Hepatocyte (in vitro differentiated cells): Measurements from ENCODE around the gene PLGRKT. TPM values are rescaled to one million over a fixed set of nuclear protein-coding genes. Genes with fewer than 3 reads are reported as not detected.

ENCODE experiments used
- DNase-seq: peaks from one replicate; pipeline ENCODE4 v3.0.0-alpha.2; 2016; ENCODE audit warnings: low spot score
- H2AFZ ChIP-seq: fragments of 200-600 bp; sonication (generic); 2 replicates; pipeline ENCODE4 v1.6.0; 2016; ENCODE audit warnings: antibody characterized with exemption, mild to moderate bottlenecking
- H3K27ac ChIP-seq: fragments of 200-600 bp; sonication (generic); 2 replicates; pipeline ENCODE4 v1.5.1; 2016; ENCODE audit warnings: mild to moderate bottlenecking
- H3K27me3 ChIP-seq: fragments of 200-600 bp; sonication (generic); 2 replicates; pipeline ENCODE4 v1.6.1; 2016
- H3K36me3 ChIP-seq: fragments of 200-600 bp; sonication (generic); replicated peaks from 2 replicates; pipeline ENCODE4 v1.5.1; 2016; ENCODE audit warnings: low read depth; ENCODE audit not compliant: insufficient read depth
- H3K4me1 ChIP-seq: fragments of 200-600 bp; sonication (generic); 2 replicates; pipeline ENCODE4 v1.5.1; 2016; ENCODE audit warnings: mild to moderate bottlenecking, moderate library complexity; ENCODE audit not compliant: insufficient read depth
- H3K4me2 ChIP-seq: fragments of 200-600 bp; sonication (generic); 2 replicates; pipeline ENCODE4 v1.6.0; 2016
- H3K4me3 ChIP-seq: fragments of 200-600 bp; sonication (generic); 2 replicates; pipeline ENCODE4 v1.5.1; 2016; ENCODE audit warnings: mild to moderate bottlenecking
- H3K79me2 ChIP-seq: fragments of 200-600 bp; sonication (generic); 2 replicates; pipeline ENCODE4 v1.6.0; 2017; ENCODE audit warnings: mild to moderate bottlenecking
- H3K9me2 ChIP-seq: fragments of 200-600 bp; sonication (generic); replicated peaks from 2 replicates; pipeline ENCODE4 v1.6.0; 2017; ENCODE audit warnings: mild to moderate bottlenecking; ENCODE audit not compliant: insufficient read depth
- H3K9me3 ChIP-seq: fragments of 200-600 bp; sonication (generic); 2 replicates; pipeline ENCODE4 v1.5.1; 2016; ENCODE audit warnings: low read depth, mild to moderate bottlenecking
- H4K20me1 ChIP-seq: fragments of 200-600 bp; sonication (generic); 2 replicates; pipeline ENCODE4 v1.6.0; 2016; ENCODE audit warnings: mild to moderate bottlenecking; ENCODE audit not compliant: insufficient read depth, poor library complexity, severe bottlenecking
- EZH2 ChIP-seq: fragments of 200-600 bp; sonication (generic); IDR thresholded peaks from 2 replicates; pipeline ENCODE4 v1.6.1; 2016; ENCODE audit warnings: antibody characterized with exemption, mild to moderate bottlenecking, borderline replicate concordance
- EZH2phosphoT487 ChIP-seq: fragments of 200-600 bp; sonication (generic); IDR thresholded peaks from one replicate; pipeline ENCODE4 v1.6.1; 2018; ENCODE audit warnings: antibody characterized with exemption, mild to moderate bottlenecking, low read depth, moderate library complexity; ENCODE audit not compliant: unreplicated experiment, severe bottlenecking
- WGBS: methylation state at CpG from one replicate; pipeline ENCODE4 v1.1.6; 2016; ENCODE audit warnings: low lambda C conversion rate; ENCODE audit errors: missing lambda C conversion rate; 5-methylcytosine and 5-hydroxymethylcytosine counted together
- polyA plus RNA-seq: library from polyadenylated mRNA; unstranded; fragments of >200 nt; fragmentation: Nextera tagmentation; extraction: Ambion mirVana; gene quantifications from 2 replicates; pipeline ENCODE4 v1.2.1, GENCODE V29; 2016
- total RNA-seq: library from RNA; depleted of rRNA; stranded (reverse); fragments of >200 nt; gene quantifications from 2 replicates; pipeline ENCODE4 v1.2.3, GENCODE V29; 2014
- TF ChIP-seq, protein P1 (sequence below): fragments of 200-600 bp; sonication (generic); IDR thresholded peaks from 2 replicates; pipeline ENCODE4 v1.5.1; 2016; ENCODE audit warnings: antibody characterized with exemption, mild to moderate bottlenecking; ENCODE audit not compliant: poor library complexity

PLGRKT gene
- total and polyA plus RNA-seq, 2 experiments from 2014 or later: 13.6 to 18.0 TPM

DNA sequence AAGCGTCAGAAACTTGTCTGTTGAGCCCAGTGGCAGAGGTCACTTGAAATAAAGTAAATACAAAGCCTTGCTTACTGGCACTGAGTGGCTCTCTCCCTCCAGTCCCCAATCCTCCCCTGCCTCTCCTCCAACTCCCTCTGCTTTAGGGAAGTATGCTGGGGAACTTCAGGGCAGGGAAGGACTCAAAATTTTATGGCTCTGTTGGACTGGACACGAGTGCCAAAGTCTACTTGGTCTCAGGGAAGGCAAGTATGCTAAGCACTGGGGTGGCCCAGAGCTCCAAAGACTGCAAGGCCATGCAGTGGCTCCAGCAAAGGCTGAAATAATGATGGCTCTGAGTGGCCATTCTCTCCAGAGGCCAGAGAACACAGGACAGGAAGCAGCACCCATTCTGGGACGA is 9.6 kb downstream of the PLGRKT start:
- H3K9me3 ChIP-seq: no peaks in the 10 kb centered on the region
- TF ChIP-seq EZH2 (no peak), EZH2phosphoT487 (no peak)
- TF ChIP-seq, protein P1, sequence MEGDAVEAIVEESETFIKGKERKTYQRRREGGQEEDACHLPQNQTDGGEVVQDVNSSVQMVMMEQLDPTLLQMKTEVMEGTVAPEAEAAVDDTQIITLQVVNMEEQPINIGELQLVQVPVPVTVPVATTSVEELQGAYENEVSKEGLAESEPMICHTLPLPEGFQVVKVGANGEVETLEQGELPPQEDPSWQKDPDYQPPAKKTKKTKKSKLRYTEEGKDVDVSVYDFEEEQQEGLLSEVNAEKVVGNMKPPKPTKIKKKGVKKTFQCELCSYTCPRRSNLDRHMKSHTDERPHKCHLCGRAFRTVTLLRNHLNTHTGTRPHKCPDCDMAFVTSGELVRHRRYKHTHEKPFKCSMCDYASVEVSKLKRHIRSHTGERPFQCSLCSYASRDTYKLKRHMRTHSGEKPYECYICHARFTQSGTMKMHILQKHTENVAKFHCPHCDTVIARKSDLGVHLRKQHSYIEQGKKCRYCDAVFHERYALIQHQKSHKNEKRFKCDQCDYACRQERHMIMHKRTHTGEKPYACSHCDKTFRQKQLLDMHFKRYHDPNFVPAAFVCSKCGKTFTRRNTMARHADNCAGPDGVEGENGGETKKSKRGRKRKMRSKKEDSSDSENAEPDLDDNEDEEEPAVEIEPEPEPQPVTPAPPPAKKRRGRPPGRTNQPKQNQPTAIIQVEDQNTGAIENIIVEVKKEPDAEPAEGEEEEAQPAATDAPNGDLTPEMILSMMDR: no peak
- no peaks in the 10 kb centered on the region for H3K9me2 ChIP-seq
- DNase-seq: no peak
- no peaks in the 10 kb centered on the region for H3K4me1 ChIP-seq
- no peaks in the 10 kb centered on the region for H4K20me1 ChIP-seq
- no peak overlapping the region for H3K27ac ChIP-seq
- WGBS: 88% methylated on average over 3 of the region's 3 CpGs
- no peaks in the 10 kb centered on the region for H3K79me2 ChIP-seq
- H2AFZ ChIP-seq: no peak overlapping the region
- no peaks in the 10 kb centered on the region for H3K36me3 ChIP-seq
- no peaks in the 10 kb centered on the region for H3K27me3 ChIP-seq
- no peak overlapping the region for H3K4me3 ChIP-seq
- no peak overlapping the region for H3K4me2 ChIP-seq

GRCh38 chr9:5427005-5427404 is 10.7 kb downstream of the PLGRKT start:
- no peak for TF ChIP-seq EZH2phosphoT487
- no peak for TF ChIP-seq EZH2
- TF ChIP-seq, protein P1: no peak
- DNase-seq: no peak
- H3K9me3 ChIP-seq: no peaks in the 10 kb centered on the region
- H3K79me2 ChIP-seq: no peaks in the 10 kb centered on the region
- no peaks in the 10 kb centered on the region for H3K27me3 ChIP-seq
- no peaks in the 10 kb centered on the region for H4K20me1 ChIP-seq
- no peak overlapping the region for H2AFZ ChIP-seq
- H3K9me2 ChIP-seq: no peaks in the 10 kb centered on the region
- H3K4me2 ChIP-seq: no peak overlapping the region
- no peaks in the 10 kb centered on the region for H3K36me3 ChIP-seq
- no peak overlapping the region for H3K27ac ChIP-seq
- H3K4me3 ChIP-seq: no peak overlapping the region
- H3K4me1 ChIP-seq: no peaks in the 10 kb centered on the region

GRCh38 chr9:5425006-5425628 is 12.6 kb downstream of the PLGRKT start:
- Histone ChIP-seq H2AFZ (no peak overlapping the region), H3K9me3 (no peaks in the 10 kb centered on the region), H3K9me2 (no peaks in the 10 kb centered on the region), H3K79me2 (no peaks in the 10 kb centered on the region), H3K36me3 (no peaks in the 10 kb centered on the region), H3K4me1 (no peaks in the 10 kb centered on the region), H3K27me3 (no peaks in the 10 kb centered on the region), H3K4me3 (no peak overlapping the region), H3K4me2 (no peak overlapping the region), H4K20me1 (no peaks in the 10 kb centered on the region), H3K27ac (no peak overlapping the region)
- TF ChIP-seq EZH2phosphoT487: no peak
- TF ChIP-seq, protein P1: peak; percentile 8
- no peak for DNase-seq
- 78% methylated on average over 2 of the region's 2 CpGs for WGBS

- no peaks in the 10 kb centered on the region for H3K27me3 ChIP-seq
- no peak overlapping the region for H3K4me3 ChIP-seq
- no peaks in the 10 kb centered on the region for H3K9me3 ChIP-seq
- H3K36me3 ChIP-seq: no peaks in the 10 kb centered on the region
- H4K20me1 ChIP-seq: no peaks in the 10 kb centered on the region
- no peaks in the 10 kb centered on the region for H3K79me2 ChIP-seq
- no peaks in the 10 kb centered on the region for H3K9me2 ChIP-seq
- H3K27ac ChIP-seq: no peak overlapping the region
- H3K4me1 ChIP-seq: no peaks in the 10 kb centered on the region
- no peak overlapping the region for H3K4me2 ChIP-seq
- WGBS: 96% methylated on average over 1 of the region's 1 CpG
- H2AFZ ChIP-seq: no peak overlapping the region
- TF ChIP-seq EZH2phosphoT487: no peak
- no peak for DNase-seq
These were observed 15.4 kb downstream of the PLGRKT start for GRCh38 chr9:5422276-5422675.
